T1000 (cell line): ENCODE data around the gene DPPA4.
"Not testable (repeated sequence)": the region's sequence is repeated elsewhere in the genome, so short reads cannot be mapped to it uniquely, and the experiment has no call there.

Source experiments
- DNase-seq: peaks from one replicate; lab custom pipeline; 2025; ENCODE audit warnings: mixed read lengths; lab: John Stamatoyannopoulos, UW

DPPA4 gene

GRCh38 chr3:109337393-109337792, at the start of gene DPPA4:
TSS of gene DPPA4 (minus strand) at chr3:109337546. CDS start at chr3:109337517, 29 bp downstream.
- no peak for DNase-seq

GRCh38 chr3:109385442-109386318, 48.3 kb upstream of the DPPA4 start:
- no peak for DNase-seq

GRCh38 chr3:109384164-109384563, 46.8 kb upstream of the DPPA4 start:
- DNase-seq, result no peak

- DNase-seq, result no peak
These were observed 45.2 kb upstream of the DPPA4 start for GRCh38 chr3:109382588-109382987.

GRCh38 chr3:109375975-109376374, 38.6 kb upstream of the DPPA4 start:
- DNase-seq, result no peak

- not testable (repeated sequence) for DNase-seq
These were observed 37.1 kb upstream of the DPPA4 start for GRCh38 chr3:109374434-109374833.

GRCh38 chr3:109373933-109374332, 36.6 kb upstream of the DPPA4 start:
- no peak for DNase-seq

- DNase-seq, result no peak
These were observed 35.3 kb upstream of the DPPA4 start for GRCh38 chr3:109372639-109373038.

- DNase-seq, result no peak
These were observed 32.2 kb upstream of the DPPA4 start for GRCh38 chr3:109369510-109369909.

- no peak for DNase-seq
These were observed 26.7 kb upstream of the DPPA4 start for GRCh38 chr3:109364088-109364487.

GRCh38 chr3:109363634-109364033, 26.3 kb upstream of the DPPA4 start:
- DNase-seq, result no peak

- no peak for DNase-seq
These were observed 25.5 kb upstream of the DPPA4 start for GRCh38 chr3:109362823-109363222.

GRCh38 chr3:109358809-109359208, 21.5 kb upstream of the DPPA4 start:
- DNase-seq, result not testable (repeated sequence)

GRCh38 chr3:109356442-109357155, 19.3 kb upstream of the DPPA4 start:
- no peak for DNase-seq

GRCh38 chr3:109355625-109356441, 18.5 kb upstream of the DPPA4 start:
- no peak for DNase-seq

- no peak for DNase-seq
These were observed 15.7 kb upstream of the DPPA4 start for GRCh38 chr3:109353057-109353456.

- no peak for DNase-seq
These were observed 13.9 kb upstream of the DPPA4 start for GRCh38 chr3:109351231-109351630.

- no peak for DNase-seq
These were observed 9.5 kb upstream of the DPPA4 start for GRCh38 chr3:109346770-109347295.

- no peak for DNase-seq
These were observed 8.8 kb upstream of the DPPA4 start for GRCh38 chr3:109346099-109346498.

- no peak for DNase-seq
These were observed 2.6 kb upstream of the DPPA4 start for GRCh38 chr3:109339714-109340648.

GRCh38 chr3:109339197-109339596, 1.9 kb upstream of the DPPA4 start:
- DNase-seq, result no peak
